ENCODE measurements around the gene UBE3B.
"Not testable (repeated sequence)": the region's sequence is repeated elsewhere in the genome, so short reads cannot be mapped to it uniquely, and the experiment has no call there.

The UBE3B gene

GRCh38 chr12:109451400-109451799 is 26.0 kb upstream of the UBE3B start:
- no peak for DNase-seq

- no peak for DNase-seq
Measured at GRCh38 chr12:109452489-109452888, 24.9 kb upstream of the UBE3B start.

GRCh38 chr12:109455706-109456105 is 21.7 kb upstream of the UBE3B start:
- no peak for DNase-seq

- DNase-seq, result no peak
Measured at GRCh38 chr12:109458086-109458485, 19.3 kb upstream of the UBE3B start.

- DNase-seq, result no peak
Measured at GRCh38 chr12:109458771-109459208, 18.6 kb upstream of the UBE3B start.

- no peak for DNase-seq
Measured at GRCh38 chr12:109459247-109459646, 18.2 kb upstream of the UBE3B start.

- peak; percentile 27 for DNase-seq
Measured at GRCh38 chr12:109460538-109460937, 16.9 kb upstream of the UBE3B start.

GRCh38 chr12:109461049-109461845 is 16.2 kb upstream of the UBE3B start:
- peak; percentile 62 for DNase-seq

- DNase-seq, result peak; percentile 85
Measured at GRCh38 chr12:109461846-109462756, 15.3 kb upstream of the UBE3B start.

GRCh38 chr12:109462868-109463692 is 14.4 kb upstream of the UBE3B start:
- DNase-seq, result peak; percentile 91

- no peak for DNase-seq
Measured at GRCh38 chr12:109463756-109464155, 13.7 kb upstream of the UBE3B start.

- DNase-seq, result no peak
Measured at GRCh38 chr12:109464642-109465351, 12.6 kb upstream of the UBE3B start.

- no peak for DNase-seq
Measured at GRCh38 chr12:109466305-109466704, 11.1 kb upstream of the UBE3B start.

GRCh38 chr12:109466821-109467220 is 10.6 kb upstream of the UBE3B start:
- DNase-seq, result no peak

- no peak for DNase-seq
Measured at GRCh38 chr12:109467978-109468676, 9.3 kb upstream of the UBE3B start.

GRCh38 chr12:109469517-109469916 is 7.9 kb upstream of the UBE3B start:
- no peak for DNase-seq

GRCh38 chr12:109473006-109473405 is 4.4 kb upstream of the UBE3B start:
- no peak for DNase-seq

GRCh38 chr12:109473526-109474270 is 3.7 kb upstream of the UBE3B start:
- not testable (repeated sequence) for DNase-seq

GRCh38 chr12:109475121-109475520 is 2.3 kb upstream of the UBE3B start:
- no peak for DNase-seq

- DNase-seq, result no peak
Measured at GRCh38 chr12:109475993-109476806, 1.2 kb upstream of the UBE3B start.
